A172 (cell line): ENCODE results near the gene MRPL37. TPM values are rescaled to one million over a fixed set of nuclear protein-coding genes. Genes with fewer than 3 reads are reported as not detected.

ENCODE experiments used
- DNase-seq: peaks from one replicate; pipeline ENCODE4 v3.0.0-alpha.2; 2015; ENCODE audit warnings: low spot score
- total RNA-seq: library from RNA; depleted of rRNA; stranded (reverse); fragments of >200 nt; shearing (Covaris generic); gene quantifications from 2 replicates; pipeline ENCODE4 v1.2.3, GENCODE V29; 2014; rRNA removed

The MRPL37 gene
- total RNA-seq, 1 experiment from 2014 or later, result 158 TPM

DNA sequence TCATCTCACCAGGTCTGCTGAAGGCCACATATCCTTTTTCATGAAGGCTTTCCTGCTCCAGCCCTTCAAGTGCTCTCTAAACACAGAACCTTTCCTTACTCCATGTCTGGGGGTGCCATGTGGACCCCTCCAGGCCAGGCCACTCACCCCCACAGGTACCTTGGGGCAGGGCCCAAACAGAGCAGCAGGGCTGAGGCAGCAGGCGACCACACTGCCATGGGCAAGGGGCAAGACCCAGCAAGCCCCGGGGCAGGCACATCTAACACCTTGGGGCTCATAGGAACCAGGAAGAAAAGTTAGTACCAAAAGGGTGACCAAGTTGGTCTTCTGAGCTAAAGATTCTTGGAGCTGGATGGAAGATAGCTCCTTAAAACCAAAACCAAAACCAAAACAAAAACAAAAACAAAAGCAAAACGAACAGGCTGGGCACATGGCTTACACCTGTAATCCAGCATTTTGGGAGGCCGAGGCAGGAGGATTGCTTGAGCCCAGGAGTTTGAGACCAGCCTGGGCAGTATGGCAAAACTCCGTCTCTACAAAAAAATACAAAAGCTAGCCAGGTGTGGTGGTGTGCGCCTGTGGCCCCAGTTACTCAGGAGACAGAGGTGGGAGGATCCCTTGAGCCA is 63.7 kb downstream of the MRPL37 start:
- no peak for DNase-seq

DNA sequence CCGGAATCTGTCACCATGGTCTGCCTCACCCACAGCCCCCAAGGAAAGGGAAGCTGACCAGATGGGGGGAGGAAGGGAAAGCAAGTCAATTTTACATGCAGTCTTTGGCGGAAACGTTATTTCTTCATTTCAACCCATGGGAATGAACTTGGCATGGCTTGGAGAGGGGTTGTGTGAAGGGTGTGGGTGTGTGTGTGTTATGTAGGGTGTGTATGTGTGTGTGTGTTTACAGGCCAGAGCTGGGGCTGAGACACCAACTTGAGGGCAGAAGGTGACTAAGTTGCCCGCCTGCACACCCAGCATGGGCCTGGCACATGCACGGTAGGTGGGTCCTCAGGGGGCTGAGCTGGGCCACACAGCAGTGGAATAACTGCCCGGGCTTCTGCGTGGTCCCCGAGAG is 65.2 kb downstream of the MRPL37 start:
- no peak for DNase-seq

DNA sequence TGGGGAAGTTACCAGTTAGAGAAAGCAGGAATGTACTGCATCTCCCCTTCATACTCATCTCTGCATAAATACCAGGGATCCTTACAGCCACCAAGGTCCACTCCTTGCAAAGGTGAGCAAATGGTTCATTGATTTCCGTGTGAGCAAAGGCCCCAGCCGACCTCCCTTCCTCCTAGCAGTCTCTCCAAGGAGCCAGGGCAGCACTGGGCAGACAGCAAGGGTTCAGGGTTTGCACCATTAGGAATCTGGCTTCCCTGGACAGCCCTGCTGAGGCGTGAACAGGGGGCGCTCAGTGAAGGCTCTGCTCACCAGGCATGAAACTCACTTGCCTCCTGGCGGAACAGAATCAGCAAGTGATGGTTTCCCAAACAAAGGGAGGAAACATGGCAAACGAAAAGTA is 65.7 kb downstream of the MRPL37 start:
- no peak for DNase-seq

DNA sequence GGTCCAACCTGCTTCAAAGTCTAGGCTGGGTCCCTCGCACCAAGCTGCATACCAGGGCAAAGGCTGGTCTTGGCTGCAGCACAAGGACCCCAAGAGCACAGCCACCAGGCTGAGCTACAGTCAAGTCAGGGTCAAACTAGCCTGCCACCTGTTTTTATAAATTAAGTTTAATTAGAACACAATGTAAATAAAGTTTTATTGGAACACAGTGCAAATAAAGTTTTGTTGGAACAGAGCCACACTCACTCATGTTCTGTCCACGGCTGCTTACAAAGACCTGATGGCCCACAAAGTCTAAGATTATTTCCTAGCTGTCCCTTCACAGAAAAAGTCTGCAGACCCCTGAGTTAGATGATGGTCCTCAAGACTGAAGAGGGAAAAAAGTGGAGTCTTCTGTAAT is 66.2 kb downstream of the MRPL37 start:
- no peak for DNase-seq

DNA sequence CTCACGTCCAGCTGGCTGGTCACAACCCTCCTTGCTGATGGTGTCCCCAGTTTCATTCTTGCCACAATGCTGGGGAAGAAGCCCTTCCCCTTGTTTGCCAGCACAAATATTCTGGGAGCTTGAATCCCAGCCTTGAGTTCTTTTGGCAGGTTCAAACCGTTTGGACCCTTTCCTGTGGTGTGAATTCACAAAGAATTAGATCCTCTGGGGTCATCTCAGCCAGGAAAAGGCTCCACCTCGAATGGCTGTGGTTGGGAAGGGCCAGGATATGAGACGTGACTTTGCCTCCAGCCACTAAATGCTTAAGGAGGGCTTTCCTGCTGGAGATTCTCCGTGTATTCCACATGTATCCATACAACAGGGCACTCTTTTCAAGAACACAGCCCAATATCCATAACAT is 66.9 kb downstream of the MRPL37 start:
- DNase-seq, result no peak

Other genes starting within 250 kb of the MRPL37 start
- gene LDLRAD1, start 182.0 kb upstream of the MRPL37 start, total RNA-seq, result not detected in 2 replicates
- 233 and 290 TPM in 2 replicates for gene TMEM59, start 147.0 kb upstream of the MRPL37 start, total RNA-seq
- 2.6 and 3.7 TPM in 2 replicates for gene TCEANC2, start 146.6 kb upstream of the MRPL37 start, total RNA-seq
- not detected in 2 replicates for gene CDCP2, start 47.2 kb upstream of the MRPL37 start, total RNA-seq
- gene CYB5RL, start 137 bp upstream of the MRPL37 start, total RNA-seq, result 7.3 and 9.2 TPM in 2 replicates
- gene SSBP3, start 206.2 kb downstream of the MRPL37 start, total RNA-seq, result 14.1 and 19.4 TPM in 2 replicates